RKO (cell line): ENCODE results near the gene ARHGEF19.

Experiments used
- DNase-seq: peaks from one replicate; pipeline ENCODE4 v3.0.0-alpha.2; 2016; ENCODE audit warnings: low spot score

Gene ARHGEF19

GRCh38 chr1:16148329-16149092 is 63.9 kb downstream of the ARHGEF19 start:
- no peak for DNase-seq
